HepG2 (cell line): Measurements from ENCODE around the gene IL1RAPL1. TPM values are rescaled to one million over a fixed set of nuclear protein-coding genes. Genes with fewer than 3 reads are reported as not detected.

Source experiments
- ATAC-seq: fragments of 200-7000 bp; cut with Tn5 transposase; 3 replicates; pipeline ENCODE4 v1.9.1; 2020; ENCODE audit warnings: mild to moderate bottlenecking, moderate library complexity
- BruUV-seq: library from RNA; stranded (reverse); fragments of 400-500 nt; replicated peaks from 2 replicates; lab custom pipeline; 2021; lab: Mats Ljungman, UMichigan
- CTCF ChIA-PET: fragments of 300-600 bp; formaldehyde crosslinking; extraction: SDS; loops from one replicate; lab custom pipeline; 2021; ENCODE audit warnings: low total read pairs, inconsistent platforms, low intra/inter-chr PET ratio; lab: Yijun Ruan, JAX
- POLR2A ChIA-PET: fragments of 350-600 bp; sonication (Branson Sonifier 250); formaldehyde crosslinking; loops from one replicate; lab custom pipeline; 2020; ENCODE audit warnings: antibody characterized with exemption, inconsistent platforms; lab: Yijun Ruan, JAX
- DNase-seq: peaks from one replicate; pipeline ENCODE4 v3.0.0-alpha.2; 2015; ENCODE audit warnings: low spot score
- FAIRE-seq: peaks from 3 replicates; lab custom pipeline; 2011; peaks lifted over from hg19 to GRCh38; lab: Jason Lieb, UNC
- H2AFZ ChIP-seq: one replicate; pipeline ENCODE4 v1.6.1; 2011; ENCODE audit warnings: low read length, inconsistent platforms
- H3K27ac ChIP-seq: fragments of 300-600 bp; 3 replicates; pipeline ENCODE4 v1.8.0; 2011; ENCODE audit warnings: mixed run types, mild to moderate bottlenecking, mixed read lengths, low read length, inconsistent platforms; ENCODE audit not compliant: insufficient read depth; ENCODE audit errors: extremely low read length
- H3K27me3 ChIP-seq, 2 experiments: fragments of 200-600 bp in 1 of 2; 2 replicates in 1 of 2; 3 replicates in 1 of 2; pipeline versions ENCODE4 v1.6.0 to v1.8.0; 2011; ENCODE audit warnings: low read length in 2 of 2, mild to moderate bottlenecking in 2 of 2, moderate library complexity in 2 of 2, inconsistent platforms in 1 of 2; ENCODE audit not compliant: insufficient read depth in 2 of 2, control insufficient read depth in 1 of 2
- H3K36me3 ChIP-seq, 2 experiments: fragments of 200-600 bp in 1 of 2; replicated peaks in 1 of 2; 2 replicates in 1 of 2; 3 replicates in 1 of 2; pipeline versions ENCODE4 v1.5.1 to v1.8.0; 2011; ENCODE audit warnings: low read length in 2 of 2, inconsistent platforms in 1 of 2; ENCODE audit not compliant: insufficient read depth in 2 of 2, control insufficient read depth in 1 of 2
- H3K4me1 ChIP-seq: 2 replicates; pipeline ENCODE4 v1.5.1; 2012; ENCODE audit warnings: low read length, inconsistent platforms; ENCODE audit not compliant: insufficient read depth
- H3K4me2 ChIP-seq: 2 replicates; pipeline ENCODE4 v1.6.0; 2011; ENCODE audit warnings: low read depth, low read length, inconsistent platforms
- H3K4me3 ChIP-seq, 3 experiments: fragments of 200-600 bp in 1 of 3; sonication (generic), shearing (Covaris generic) in 1 of 3; replicated peaks in 1 of 3; 2 replicates each; pipeline ENCODE4 v1.5.1; 2011 to 2016; ENCODE audit warnings: low read length in 3 of 3, inconsistent platforms in 2 of 3, low read depth in 2 of 3, mild to moderate bottlenecking in 2 of 3, control low read depth in 1 of 3, mixed read lengths in 1 of 3; ENCODE audit not compliant: insufficient read depth in 1 of 3
- H3K79me2 ChIP-seq: one replicate; pipeline ENCODE4 v1.6.1; 2011; ENCODE audit warnings: low read length, inconsistent platforms; ENCODE audit not compliant: insufficient read depth
- H3K9ac ChIP-seq: 2 replicates; pipeline ENCODE4 v1.6.0; 2011; ENCODE audit warnings: mild to moderate bottlenecking, low read depth, low read length, inconsistent platforms; ENCODE audit not compliant: insufficient read depth
- H3K9me3 ChIP-seq: 2 replicates; pipeline ENCODE4 v1.5.1; 2012; ENCODE audit warnings: mild to moderate bottlenecking, low read length
- H4K20me1 ChIP-seq: 2 replicates; pipeline ENCODE4 v1.6.0; 2011; ENCODE audit warnings: inconsistent platforms, mild to moderate bottlenecking, low read length, moderate library complexity; ENCODE audit not compliant: insufficient read depth
- GATAD2A ChIP-seq: IDR thresholded peaks from 2 replicates; pipeline ENCODE4 v1.6.1; 2016
- LRRFIP1 ChIP-seq: sonication (generic); formaldehyde crosslinking; conservative IDR thresholded peaks from 2 replicates; pipeline ENCODE4 v1.4.0; 2020; ENCODE audit warnings: missing genetic modification reagents
- RFX1 ChIP-seq: fragments of 450-650 bp; IDR thresholded peaks from 2 replicates; pipeline ENCODE4 v1.6.1; 2017
- SMYD3 ChIP-seq: sonication (generic); formaldehyde crosslinking; IDR thresholded peaks from 2 replicates; pipeline ENCODE4 v1.8.1; 2023; ENCODE audit warnings: mild to moderate bottlenecking, missing genetic modification reagents
- U2AF1 ChIP-seq: fragments of 200-400 bp; formaldehyde crosslinking; optimal IDR thresholded peaks from 2 replicates; pipeline ENCODE3; 2017; ENCODE audit warnings: mild to moderate bottlenecking, low read depth, low read length
- ZBTB8A ChIP-seq: sonication (generic); formaldehyde crosslinking; IDR thresholded peaks from 2 replicates; pipeline ENCODE4 v1.4.0; 2020; ENCODE audit warnings: mild to moderate bottlenecking, low read depth, missing genetic modification reagents, borderline replicate concordance
- ZNF260 ChIP-seq: sonication (generic); formaldehyde crosslinking; IDR thresholded peaks from 2 replicates; pipeline ENCODE4 v1.4.0; 2020; ENCODE audit warnings: missing genetic modification reagents, low read depth, mild to moderate bottlenecking, borderline replicate concordance
- ZNF777 ChIP-seq: sonication (generic); formaldehyde crosslinking; IDR thresholded peaks from 2 replicates; pipeline ENCODE4 v1.4.0; 2020; ENCODE audit warnings: missing genetic modification reagents
- WGBS: methylation state at CpG from one replicate; pipeline ENCODE4 v1.1.6; 2017; ENCODE audit warnings: low lambda C conversion rate; 5-methylcytosine and 5-hydroxymethylcytosine counted together
- in situ Hi-C: cut with HindIII; loops from 2 replicates; pipeline ENCODE4 v1.10.0; 2017; ENCODE audit warnings: low pct_unique_long_range_greater_than_20kb; ENCODE audit not compliant: extremely low pct_ligation_motif_present
- intact Hi-C: fragments of 100-400 bp; cut with micrococcal nuclease; formaldehyde crosslinking; loops from one replicate; pipeline ENCODE4 v1.10.0; 2022; ENCODE audit not compliant: unreplicated experiment
- polyA plus RNA-seq, 8 experiments: library from polyadenylated mRNA; depleted of rRNA in 3 of 8; stranded (reverse) in 7 of 8; unstranded in 1 of 8; fragments of >200 nt; fragmentation: Illumina TruSeq in 4 of 8; extraction: Trizol in 4 of 8; gene quantifications; 2 replicates each; pipeline versions ENCODE4 v1.2.1 to v1.2.3, GENCODE V29; 2011 to 2016; ENCODE audit warnings: low read depth in 4 of 8, missing spikeins in 1 of 8, mixed read lengths in 1 of 8; ENCODE audit not compliant: insufficient read depth in 1 of 8
- total RNA-seq, 5 experiments: library from RNA; depleted of rRNA; stranded (reverse); fragments of >200 nt; fragmentation: Illumina TruSeq; extraction: Trizol; gene quantifications; 2 replicates each; pipeline ENCODE4 v1.2.3, GENCODE V29; 2016; ENCODE audit warnings: low read depth in 1 of 5
- TF ChIP-seq, protein P1 (sequence below): sonication (generic); formaldehyde crosslinking; IDR thresholded peaks from 2 replicates; pipeline ENCODE4 v1.4.0; 2020; ENCODE audit warnings: missing genetic modification reagents

The IL1RAPL1 gene
- total and polyA plus RNA-seq, 2 of the 13 experiments (the other 11 are each of a cell fraction or from before 2014, with no cell fraction given), result 0.04 TPM; not detected in 1

DNA sequence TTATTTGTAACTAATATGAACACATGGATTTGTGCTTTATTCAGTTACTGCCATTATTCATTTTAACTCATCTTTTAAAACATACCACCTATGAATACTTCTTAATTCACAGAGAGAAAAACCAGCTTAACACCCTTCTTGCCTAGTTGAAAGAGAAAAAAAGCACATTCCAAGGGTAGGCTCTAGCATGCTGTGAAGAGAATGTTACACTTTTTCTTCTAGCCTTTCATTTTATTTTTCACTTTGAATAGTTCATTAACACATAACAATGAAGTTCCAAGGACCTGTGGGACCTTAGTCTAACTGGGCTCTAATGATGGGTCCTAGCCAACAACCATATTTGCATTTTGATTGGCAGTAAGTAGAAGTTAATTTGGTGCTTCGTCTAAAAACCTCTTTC lies 1348.2 kb downstream of the IL1RAPL1 start:
- Histone ChIP-seq H3K36me3 (no peaks in the 10 kb centered on the region), H3K27me3 (no peaks in the 10 kb centered on the region), H3K4me1 (no peaks in the 10 kb centered on the region), H2AFZ (no peak overlapping the region), H3K27ac (no peak overlapping the region), H3K9me3 (no peaks in the 10 kb centered on the region), H3K4me3 (no peak overlapping the region), H4K20me1 (no peaks in the 10 kb centered on the region), H3K79me2 (no peaks in the 10 kb centered on the region), H3K4me2 (no peak overlapping the region), H3K9ac (no peak overlapping the region)
- POLR2A ChIA-PET, result no interaction called here
- intact Hi-C loops, result no loop called here
- no peak for DNase-seq
- CTCF ChIA-PET, result no interaction called here
- WGBS, result 0% methylated on average over 1 of the region's 1 CpG
- no TSS peak for BruUV-seq
- ATAC-seq, result no peak
- FAIRE-seq, result no peak
- in situ Hi-C loops, result no loop called here
- no peak for TF ChIP-seq ZNF260
- no peak for TF ChIP-seq GATAD2A
- no peak for TF ChIP-seq SMYD3 (CRISPR knock-in tag)
- no peak for TF ChIP-seq LRRFIP1
- TF ChIP-seq ZNF777 (CRISPR knock-in tag), result no peak
- TF ChIP-seq, protein P1, sequence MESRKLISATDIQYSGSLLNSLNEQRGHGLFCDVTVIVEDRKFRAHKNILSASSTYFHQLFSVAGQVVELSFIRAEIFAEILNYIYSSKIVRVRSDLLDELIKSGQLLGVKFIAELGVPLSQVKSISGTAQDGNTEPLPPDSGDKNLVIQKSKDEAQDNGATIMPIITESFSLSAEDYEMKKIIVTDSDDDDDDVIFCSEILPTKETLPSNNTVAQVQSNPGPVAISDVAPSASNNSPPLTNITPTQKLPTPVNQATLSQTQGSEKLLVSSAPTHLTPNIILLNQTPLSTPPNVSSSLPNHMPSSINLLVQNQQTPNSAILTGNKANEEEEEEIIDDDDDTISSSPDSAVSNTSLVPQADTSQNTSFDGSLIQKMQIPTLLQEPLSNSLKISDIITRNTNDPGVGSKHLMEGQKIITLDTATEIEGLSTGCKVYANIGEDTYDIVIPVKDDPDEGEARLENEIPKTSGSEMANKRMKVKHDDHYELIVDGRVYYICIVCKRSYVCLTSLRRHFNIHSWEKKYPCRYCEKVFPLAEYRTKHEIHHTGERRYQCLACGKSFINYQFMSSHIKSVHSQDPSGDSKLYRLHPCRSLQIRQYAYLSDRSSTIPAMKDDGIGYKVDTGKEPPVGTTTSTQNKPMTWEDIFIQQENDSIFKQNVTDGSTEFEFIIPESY, result no peak
- TF ChIP-seq RFX1, result no peak
- no peak for TF ChIP-seq U2AF1
- no peak for TF ChIP-seq ZBTB8A (CRISPR knock-in tag)
